CD8-positive, alpha-beta memory T cell (primary cell): Measurements from ENCODE around the gene SHC3. TPM values are rescaled to one million over a fixed set of nuclear protein-coding genes. Genes with fewer than 3 reads are reported as not detected.

Experiments
- CTCF ChIA-PET: fragments of 350-600 bp; sonication (Branson Sonifier 250); formaldehyde crosslinking; loops from one replicate; lab custom pipeline; 2021; ENCODE audit warnings: antibody characterized with exemption; lab: Charles Lee
- POLR2A ChIA-PET: fragments of 350-600 bp; sonication (Branson Sonifier 250); formaldehyde crosslinking; loops from one replicate; lab custom pipeline; 2021; ENCODE audit warnings: antibody characterized with exemption; lab: Charles Lee
- DNase-seq, 5 donors: peaks; one replicate each; pipeline versions ENCODE4 v3.0.0 to v3.0.0-alpha.2; 2020 to 2022; ENCODE audit warnings: mixed read lengths in 1 of 5
- H3K27ac ChIP-seq: one replicate; pipeline ENCODE4 v1.7.0; 2013; ENCODE audit warnings: low read depth, mild to moderate bottlenecking, low read length, moderate library complexity
- H3K27me3 ChIP-seq: 2 replicates; pipeline ENCODE4 v1.7.0; 2013; ENCODE audit warnings: low read length, mild to moderate bottlenecking; ENCODE audit not compliant: insufficient read depth, poor library complexity, severe bottlenecking
- H3K36me3 ChIP-seq: 2 replicates; pipeline ENCODE4 v1.7.0; 2013; ENCODE audit warnings: mild to moderate bottlenecking, low read length, moderate library complexity; ENCODE audit not compliant: insufficient read depth
- H3K4me1 ChIP-seq: 2 replicates; pipeline ENCODE4 v1.7.0; 2013; ENCODE audit warnings: mild to moderate bottlenecking, low read length, moderate library complexity; ENCODE audit not compliant: insufficient read depth
- H3K4me3 ChIP-seq: 2 replicates; pipeline ENCODE4 v1.7.0; 2013; ENCODE audit warnings: mild to moderate bottlenecking, low read length
- H3K9me3 ChIP-seq: 2 replicates; pipeline ENCODE4 v1.7.0; 2013; ENCODE audit warnings: mild to moderate bottlenecking, low read length
- H3K27ac Mint-ChIP-seq, 8 donors: one replicate each; pipeline ENCODE4 v1.8.0; 2020 to 2021; ENCODE audit warnings: mixed read lengths in 8 of 8, mild to moderate bottlenecking in 6 of 8, inconsistent platforms in 3 of 8, moderate library complexity in 3 of 8
- H3K27me3 Mint-ChIP-seq, 2 donors: one replicate each; pipeline ENCODE4 v1.8.0; 2020 to 2021; ENCODE audit warnings: mixed read lengths in 2 of 2, mild to moderate bottlenecking in 1 of 2, moderate library complexity in 1 of 2
- H3K36me3 Mint-ChIP-seq, 3 donors: one replicate each; pipeline ENCODE4 v1.8.0; 2020 to 2021; ENCODE audit warnings: mixed read lengths in 3 of 3, inconsistent platforms in 1 of 3, mild to moderate bottlenecking in 1 of 3
- H3K4me1 Mint-ChIP-seq, 3 donors: one replicate each; pipeline ENCODE4 v1.8.0; 2020 to 2021; ENCODE audit warnings: mixed read lengths in 3 of 3, inconsistent platforms in 1 of 3, mild to moderate bottlenecking in 1 of 3
- H3K4me3 Mint-ChIP-seq, 7 donors: one replicate each; pipeline ENCODE4 v1.8.0; 2020 to 2021; ENCODE audit warnings: mixed read lengths in 7 of 7, mild to moderate bottlenecking in 6 of 7, moderate library complexity in 4 of 7, inconsistent platforms in 2 of 7
- H3K9me3 Mint-ChIP-seq, 5 donors: one replicate each; pipeline ENCODE4 v1.8.0; 2020 to 2022; ENCODE audit warnings: mixed read lengths in 5 of 5, mild to moderate bottlenecking in 3 of 5, moderate library complexity in 2 of 5, inconsistent platforms in 1 of 5
- polyA plus RNA-seq: library from polyadenylated mRNA; unstranded; fragments of 300-500 nt; fragmentation: Illumina TruSeq; gene quantifications from one replicate; pipeline ENCODE4 v1.2.3, GENCODE V29; 2021
- total RNA-seq, 2 experiments: library from RNA; stranded (reverse); gene quantifications; one replicate each; pipeline ENCODE4 v1.2.3, GENCODE V29; 2021

Gene SHC3
- total and polyA plus RNA-seq, 3 experiments from 2014 or later = not detected

GRCh38 chr9:89071591-89071990 lies 107.0 kb downstream of the SHC3 start:
- Histone ChIP-seq H3K9me3 (no peaks in the 10 kb centered on the region), H3K36me3 (no peaks in the 10 kb centered on the region), H3K4me1 (no peaks in the 10 kb centered on the region), H3K27ac (no peak overlapping the region), H3K4me3 (no peak overlapping the region), H3K27me3 (no peaks in the 10 kb centered on the region)
- Mint-ChIP-seq H3K4me3 (no peak overlapping the region), H3K36me3 (no peaks in the 10 kb centered on the region), H3K27me3 (peaks cover 6 to 9% of the 10 kb centered on the region in 2 donors), H3K9me3 (no peaks in the 10 kb centered on the region), H3K27ac (no peak overlapping the region), H3K4me1 (no peaks in the 10 kb centered on the region)
- ChIA-PET CTCF (no interaction called here), POLR2A (no interaction called here)
- DNase-seq = no peak

- Histone ChIP-seq H3K27me3 (no peaks in the 10 kb centered on the region), H3K4me3 (no peak overlapping the region), H3K27ac (no peak overlapping the region), H3K36me3 (no peaks in the 10 kb centered on the region), H3K9me3 (no peaks in the 10 kb centered on the region), H3K4me1 (no peaks in the 10 kb centered on the region)
- Mint-ChIP-seq H3K36me3 (no peaks in the 10 kb centered on the region), H3K27ac (no peak overlapping the region), H3K9me3 (no peaks in the 10 kb centered on the region), H3K4me1 (no peaks in the 10 kb centered on the region), H3K27me3 (peaks cover 6 to 9% of the 10 kb centered on the region in 2 donors), H3K4me3 (no peak overlapping the region)
- DNase-seq = no peak
- POLR2A ChIA-PET = no interaction called here
- CTCF ChIA-PET = no interaction called here
These were observed 111.8 kb downstream of the SHC3 start for GRCh38 chr9:89066835-89067234.

- no peaks in the 10 kb centered on the region for H3K4me1 Mint-ChIP-seq
- H3K4me3 ChIP-seq = no peak overlapping the region
- no peak for DNase-seq
- no peak overlapping the region for H3K27ac Mint-ChIP-seq
- H3K27me3 ChIP-seq = no peaks in the 10 kb centered on the region
- H3K9me3 Mint-ChIP-seq = no peaks in the 10 kb centered on the region
- H3K27ac ChIP-seq = no peak overlapping the region
- H3K4me1 ChIP-seq = no peaks in the 10 kb centered on the region
- no peaks in the 10 kb centered on the region for H3K36me3 ChIP-seq
- POLR2A ChIA-PET = no interaction called here
- no peaks in the 10 kb centered on the region for H3K36me3 Mint-ChIP-seq
- H3K27me3 Mint-ChIP-seq = peaks cover 4 to 9% of the 10 kb centered on the region in 2 donors
- no peaks in the 10 kb centered on the region for H3K9me3 ChIP-seq
- no peak overlapping the region for H3K4me3 Mint-ChIP-seq
- CTCF ChIA-PET = interaction anchor here (1.5 kb wide), 1 partner anchor 8 kb away, joined by 4 read pairs; no protein-coding TSS in a partner anchor
These were observed 112.7 kb downstream of the SHC3 start for GRCh38 chr9:89065921-89066320.

GRCh38 chr9:89060790-89061189 lies 117.8 kb downstream of the SHC3 start:
- Mint-ChIP-seq H3K27me3 (peaks cover 3 to 10% of the 10 kb centered on the region in 2 donors), H3K36me3 (no peaks in the 10 kb centered on the region), H3K9me3 (peaks cover 0 to 2% (median 0%) of the 10 kb centered on the region in 5 donors), H3K4me3 (no peak overlapping the region), H3K4me1 (no peaks in the 10 kb centered on the region), H3K27ac (no peak overlapping the region)
- Histone ChIP-seq H3K27ac (no peak overlapping the region), H3K36me3 (no peaks in the 10 kb centered on the region), H3K4me3 (no peak overlapping the region), H3K27me3 (no peaks in the 10 kb centered on the region), H3K4me1 (no peaks in the 10 kb centered on the region), H3K9me3 (no peaks in the 10 kb centered on the region)
- no peak for DNase-seq
- ChIA-PET CTCF (no interaction called here), POLR2A (no interaction called here)

GRCh38 chr9:89059925-89060506 lies 118.6 kb downstream of the SHC3 start:
- no peaks in the 10 kb centered on the region for H3K9me3 ChIP-seq
- H3K27me3 ChIP-seq = no peaks in the 10 kb centered on the region
- no peak overlapping the region for H3K4me3 Mint-ChIP-seq
- POLR2A ChIA-PET = no interaction called here
- no peaks in the 10 kb centered on the region for H3K36me3 Mint-ChIP-seq
- no peak overlapping the region for H3K4me3 ChIP-seq
- no peaks in the 10 kb centered on the region for H3K36me3 ChIP-seq
- no peaks in the 10 kb centered on the region for H3K4me1 Mint-ChIP-seq
- CTCF ChIA-PET = no interaction called here
- H3K27me3 Mint-ChIP-seq = peaks cover 3 to 17% of the 10 kb centered on the region in 2 donors
- no peak for DNase-seq
- no peak overlapping the region for H3K27ac Mint-ChIP-seq
- H3K9me3 Mint-ChIP-seq = peaks cover 0 to 2% (median 0%) of the 10 kb centered on the region in 5 donors
- no peaks in the 10 kb centered on the region for H3K4me1 ChIP-seq
- no peak overlapping the region for H3K27ac ChIP-seq

GRCh38 chr9:89058906-89059305 lies 119.7 kb downstream of the SHC3 start:
- Histone ChIP-seq H3K36me3 (no peaks in the 10 kb centered on the region), H3K27ac (no peak overlapping the region), H3K27me3 (no peaks in the 10 kb centered on the region), H3K9me3 (no peaks in the 10 kb centered on the region), H3K4me1 (no peaks in the 10 kb centered on the region), H3K4me3 (no peak overlapping the region)
- Mint-ChIP-seq H3K27me3 (peaks cover 3 to 16% of the 10 kb centered on the region in 2 donors), H3K4me3 (no peak overlapping the region), H3K9me3 (peaks cover 0 to 2% (median 0%) of the 10 kb centered on the region in 5 donors), H3K36me3 (no peaks in the 10 kb centered on the region), H3K4me1 (no peaks in the 10 kb centered on the region), H3K27ac (no peak overlapping the region)
- POLR2A ChIA-PET = no interaction called here
- CTCF ChIA-PET = no interaction called here
- DNase-seq = no peak

GRCh38 chr9:89054865-89055495 lies 123.6 kb downstream of the SHC3 start:
- CTCF ChIA-PET = no interaction called here
- Mint-ChIP-seq H3K9me3 (peaks cover 0 to 2% (median 0%) of the 10 kb centered on the region in 5 donors), H3K27ac (no peak overlapping the region), H3K36me3 (no peaks in the 10 kb centered on the region), H3K4me1 (no peaks in the 10 kb centered on the region), H3K27me3 (peaks cover 3 to 16% of the 10 kb centered on the region in 2 donors), H3K4me3 (no peak overlapping the region)
- DNase-seq = no peak
- Histone ChIP-seq H3K4me1 (no peaks in the 10 kb centered on the region), H3K27me3 (no peaks in the 10 kb centered on the region), H3K4me3 (no peak overlapping the region), H3K27ac (no peak overlapping the region), H3K36me3 (no peaks in the 10 kb centered on the region), H3K9me3 (no peaks in the 10 kb centered on the region)
- POLR2A ChIA-PET = no interaction called here

- H3K27me3 Mint-ChIP-seq = peaks cover 3 to 17% of the 10 kb centered on the region in 2 donors
- no peaks in the 10 kb centered on the region for H3K36me3 ChIP-seq
- POLR2A ChIA-PET = no interaction called here
- no peaks in the 10 kb centered on the region for H3K4me1 Mint-ChIP-seq
- no peak overlapping the region for H3K27ac Mint-ChIP-seq
- no peak overlapping the region for H3K4me3 ChIP-seq
- no peaks in the 10 kb centered on the region for H3K36me3 Mint-ChIP-seq
- no peaks in the 10 kb centered on the region for H3K4me1 ChIP-seq
- no peaks in the 10 kb centered on the region for H3K9me3 ChIP-seq
- CTCF ChIA-PET = interaction anchor here (0.6 kb wide), 1 partner anchor 377 kb away, joined by 3 read pairs; no protein-coding TSS in a partner anchor
- DNase-seq = no peak
- H3K27ac ChIP-seq = no peak overlapping the region
- peaks cover 0 to 2% (median 0%) of the 10 kb centered on the region in 5 donors for H3K9me3 Mint-ChIP-seq
- H3K27me3 ChIP-seq = no peaks in the 10 kb centered on the region
- no peak overlapping the region for H3K4me3 Mint-ChIP-seq
These were observed 125.3 kb downstream of the SHC3 start for GRCh38 chr9:89053301-89053700.
